Stimulated activated CD8-positive, alpha-beta memory T cell treated with anti-CD3 and anti-CD28 coated beads, Interleukin-12 subunit alpha, Interleukin-12 subunit beta, amount 100 ng/mL, for 24 hours (primary cell): Measurements from ENCODE around the gene SMC5.
A peak's percentile ranks its signal among the peaks of the same experiment; 100 is the strongest.
"Not testable (repeated sequence)": the region's sequence is repeated elsewhere in the genome, so short reads cannot be mapped to it uniquely, and the experiment has no call there.

Experiments used
- DNase-seq: peaks from one replicate; pipeline ENCODE4 v3.0.0-alpha.2; 2020; ENCODE audit errors: extremely low read depth

The SMC5 gene

GRCh38 chr9:70258692-70259511, at the start of gene SMC5:
Gene SMC5 (plus strand): TSS chr9:70258978. CDS start chr9:70259079, 101 bp downstream.
- DNase-seq = peak; percentile 64

GRCh38 chr9:70217029-70217428, 41.7 kb upstream of the SMC5 start:
- no peak for DNase-seq

GRCh38 chr9:70218767-70219166, 40.0 kb upstream of the SMC5 start:
- no peak for DNase-seq

DNA sequence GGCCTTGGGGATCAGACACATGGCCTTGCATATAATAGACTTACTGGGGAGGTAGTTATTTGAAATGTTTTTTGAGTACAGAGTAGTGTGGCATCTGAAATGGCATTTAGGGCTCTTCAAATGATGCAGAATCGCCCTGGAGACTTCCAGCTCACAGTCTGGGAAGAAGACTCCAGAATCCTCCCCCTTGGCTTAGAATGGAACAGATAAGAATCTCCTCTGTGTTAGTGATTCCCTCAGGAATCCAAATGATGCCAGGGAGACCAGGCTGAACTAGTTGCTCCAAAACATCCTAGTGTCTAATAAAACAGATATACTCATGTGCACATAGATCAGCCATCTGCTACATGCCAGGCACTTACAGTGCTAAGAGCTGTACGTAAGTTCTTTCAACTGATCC, 38.6 kb upstream of the SMC5 start:
- no peak for DNase-seq

DNA sequence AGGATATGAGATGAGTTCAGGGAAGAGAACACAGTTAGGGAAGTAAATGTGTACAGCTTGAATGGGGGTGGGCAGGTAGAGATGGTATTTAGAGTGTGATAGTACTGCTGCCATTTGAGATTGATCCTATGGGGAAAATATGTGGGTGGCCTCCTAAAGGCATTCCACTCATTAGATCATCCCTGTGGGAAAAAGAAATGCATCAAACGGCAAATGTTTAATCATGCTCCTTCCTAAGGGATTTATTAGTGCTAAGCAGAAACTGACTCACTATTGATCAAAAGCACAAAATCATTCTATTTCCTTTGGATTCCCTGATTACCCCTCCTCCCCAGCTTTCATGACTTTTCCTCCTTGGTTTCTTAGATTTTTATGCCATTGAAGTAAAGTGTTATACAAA, 36.4 kb upstream of the SMC5 start:
- no peak for DNase-seq

- DNase-seq = no peak
These were observed 30.7 kb upstream of the SMC5 start for GRCh38 chr9:70228118-70228517.

DNA sequence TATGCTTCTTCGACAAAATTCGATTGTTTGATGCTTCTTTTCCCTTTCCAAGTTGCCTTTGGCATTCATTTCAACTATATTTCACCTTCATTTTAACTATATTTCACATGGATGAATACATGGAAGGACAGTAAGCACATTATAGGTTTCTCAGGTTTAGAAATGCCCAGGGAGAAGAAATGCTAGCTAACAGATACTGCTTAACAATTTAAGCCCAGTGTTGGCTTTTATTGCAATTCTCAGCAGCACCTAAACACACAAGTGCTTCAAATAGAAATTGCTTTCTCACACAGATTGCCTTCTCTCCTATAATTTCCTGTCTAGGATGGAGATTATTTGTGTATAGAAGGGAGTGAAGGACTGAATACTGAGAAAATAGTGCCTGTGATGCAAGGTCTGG, 30.2 kb upstream of the SMC5 start:
- DNase-seq = no peak

DNA sequence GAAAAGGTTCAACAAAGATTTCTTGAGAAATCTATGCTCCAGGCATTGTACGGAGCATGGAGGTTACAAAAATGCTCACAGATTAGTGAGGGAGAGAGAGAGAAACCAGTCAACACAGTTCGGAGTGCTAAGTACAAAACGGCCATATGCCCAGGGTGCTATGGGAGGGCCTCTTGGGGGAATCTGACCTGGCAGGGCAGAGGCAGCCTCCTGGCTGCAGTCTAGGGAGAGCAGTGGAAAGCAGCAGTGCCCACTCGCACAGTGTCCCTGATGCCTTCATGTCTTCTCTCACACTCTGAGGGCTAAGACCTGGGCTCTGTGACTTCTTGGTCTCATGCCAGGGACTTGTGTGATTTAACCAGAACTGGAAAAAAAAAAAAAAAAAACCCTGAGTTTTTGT, 29.8 kb upstream of the SMC5 start:
- no peak for DNase-seq

- DNase-seq = no peak
These were observed 29.2 kb upstream of the SMC5 start for GRCh38 chr9:70229579-70229978.

DNA sequence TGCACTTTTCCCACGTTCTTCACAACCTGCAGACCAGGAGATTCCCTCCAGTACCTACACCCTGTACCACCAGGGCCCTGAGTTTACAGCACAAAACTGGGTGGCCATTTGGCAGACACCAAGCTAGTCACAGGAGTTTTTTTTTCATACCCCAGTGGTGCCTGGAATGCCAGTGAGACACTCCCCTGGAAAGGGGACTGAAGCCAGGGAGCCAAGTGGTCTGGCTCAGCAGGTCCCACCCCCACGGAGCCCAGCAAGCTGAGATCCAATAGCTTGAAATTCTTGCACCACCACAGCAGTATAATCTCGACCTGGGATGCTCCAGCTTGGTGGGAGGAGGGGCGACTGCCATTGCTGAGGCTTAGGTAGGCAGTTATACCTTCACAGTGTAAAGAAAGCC, 26.3 kb upstream of the SMC5 start:
- no peak for DNase-seq

DNA sequence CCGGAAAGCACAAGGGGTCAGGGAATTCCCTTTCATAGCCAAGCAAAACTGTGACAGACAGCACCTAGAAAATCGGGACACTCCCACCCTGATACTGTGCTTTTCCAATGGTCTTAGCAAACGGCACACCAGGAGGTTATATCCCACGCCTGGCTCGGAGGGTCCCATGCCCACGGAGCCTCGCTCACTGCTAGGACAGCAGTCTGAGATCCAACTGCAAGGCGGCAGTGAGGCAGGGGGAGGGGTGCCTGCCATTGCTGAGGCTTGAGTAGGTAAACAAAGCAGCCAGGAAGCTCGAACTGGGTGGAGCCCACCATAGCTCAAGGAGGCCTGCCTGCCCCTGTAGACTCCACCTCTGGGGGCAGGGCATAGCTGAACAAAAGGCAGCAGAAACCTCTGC, 24.6 kb upstream of the SMC5 start:
- DNase-seq = not testable (repeated sequence)

DNA sequence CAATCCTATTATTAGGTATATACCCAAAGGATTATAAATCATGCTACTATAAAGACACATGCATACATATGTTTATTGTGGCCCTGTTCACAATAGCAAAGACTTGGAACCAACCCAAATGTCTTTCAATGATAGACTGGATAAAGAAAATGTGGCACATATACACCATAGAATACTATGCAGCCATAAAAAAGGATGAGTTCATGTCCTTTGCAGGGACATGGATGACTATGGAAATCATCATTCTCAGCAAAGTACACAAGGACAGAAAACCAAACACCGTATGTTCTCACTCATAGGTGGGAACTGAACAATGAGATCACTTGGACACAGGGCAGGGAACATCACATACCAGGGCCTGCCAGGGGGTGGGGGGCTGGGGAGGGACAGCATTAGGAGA, 12.8 kb upstream of the SMC5 start:
- not testable (repeated sequence) for DNase-seq

DNA sequence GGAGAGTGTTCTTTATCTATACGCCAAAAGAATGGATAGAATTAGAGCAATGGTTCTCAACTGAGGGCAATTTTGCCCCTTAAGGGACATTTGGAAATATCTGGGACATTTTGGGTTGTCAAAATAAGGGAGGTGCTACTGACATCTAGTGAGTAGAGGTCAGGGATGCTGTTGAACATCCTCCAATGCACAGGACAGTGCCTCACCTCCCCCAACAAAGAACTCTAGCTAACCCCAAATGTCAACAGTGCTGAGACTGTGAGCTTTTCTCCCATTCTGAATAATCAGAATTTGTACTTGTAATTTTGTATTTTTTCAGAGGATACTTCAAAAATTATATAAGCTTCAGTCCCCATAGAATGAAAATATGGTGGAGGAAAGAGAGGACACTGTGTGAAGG, 8.6 kb upstream of the SMC5 start:
- DNase-seq = no peak

GRCh38 chr9:70255486-70255885, 3.3 kb upstream of the SMC5 start:
- no peak for DNase-seq

GRCh38 chr9:70256123-70256551, 2.6 kb upstream of the SMC5 start:
- no peak for DNase-seq

DNA sequence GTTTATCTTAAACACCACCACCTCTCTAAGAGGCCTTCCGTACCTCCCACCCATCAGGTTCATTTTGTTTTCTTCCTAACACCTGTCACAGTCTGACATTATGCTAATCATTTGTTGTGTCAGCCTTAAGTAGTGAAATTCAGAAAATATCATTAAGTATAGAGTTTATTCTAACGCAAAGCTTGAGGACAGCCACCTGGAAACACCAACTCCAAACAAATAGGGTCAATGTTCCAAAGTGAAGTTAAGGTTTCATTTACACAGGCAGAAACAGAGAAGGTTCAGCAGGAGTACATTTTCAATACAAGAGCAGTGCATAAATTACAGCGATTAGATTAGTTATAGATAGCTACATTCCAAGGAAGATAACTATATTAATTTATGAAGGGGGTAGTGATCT, 1.3 kb upstream of the SMC5 start:
- no peak for DNase-seq

DNA sequence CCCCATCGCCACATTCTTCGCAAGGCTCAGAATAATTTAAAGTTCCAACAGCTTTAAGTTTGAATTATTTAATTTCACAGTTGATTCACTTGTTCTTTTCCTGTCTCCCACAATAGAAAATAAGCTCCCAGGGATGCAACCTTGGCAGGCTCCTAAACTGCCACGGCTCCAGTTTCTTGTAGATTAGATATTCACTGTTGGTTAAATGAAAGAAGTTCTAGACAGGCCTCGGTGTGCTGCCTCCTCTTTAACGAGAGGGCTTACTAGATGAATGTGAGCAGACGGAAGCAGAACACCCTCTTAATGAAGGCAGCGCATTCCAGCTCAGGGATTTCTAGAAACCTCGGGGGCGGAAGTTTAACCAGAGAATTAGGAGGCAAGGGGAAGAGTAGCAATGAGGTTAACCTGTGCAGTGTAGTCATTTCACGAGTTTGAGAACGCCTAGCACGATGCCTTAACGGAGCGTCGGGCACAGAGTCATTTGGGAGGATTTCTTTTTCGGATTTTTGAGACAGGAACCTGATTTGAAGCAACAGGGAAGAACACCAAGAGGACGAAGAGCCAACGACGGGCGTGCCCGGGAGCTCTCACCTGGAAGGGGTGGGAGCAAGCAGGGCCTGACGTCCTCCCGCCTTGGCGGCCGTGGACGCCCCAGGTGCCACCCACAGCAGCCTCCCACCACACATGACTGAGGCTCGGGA, 637 bp upstream of the SMC5 start:
- DNase-seq = no peak

GRCh38 chr9:70259512-70259802, 679 bp downstream of the SMC5 start:
- DNase-seq = no peak

DNA sequence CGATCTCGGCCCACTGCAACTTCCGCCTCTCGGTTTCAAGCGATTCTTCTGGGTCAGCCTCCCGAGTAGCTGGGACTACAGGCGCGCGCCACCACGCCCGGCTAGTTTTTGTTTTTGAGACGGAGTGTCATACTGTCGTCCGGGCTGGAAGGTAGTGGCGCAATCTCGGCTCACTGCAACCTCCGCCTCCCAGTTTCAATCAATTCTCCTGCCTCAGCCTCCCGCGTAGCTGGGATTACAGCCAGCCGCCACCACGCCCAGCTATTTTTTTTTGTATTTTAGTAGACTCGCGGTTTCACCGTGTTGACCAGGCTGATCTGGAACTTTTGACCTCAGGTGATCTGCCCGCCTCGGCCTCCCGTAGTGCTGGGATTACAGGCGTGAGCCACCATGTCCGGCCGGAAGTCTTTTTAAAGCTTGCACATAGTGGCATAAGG, 1.2 kb downstream of the SMC5 start:
- DNase-seq = no peak

DNA sequence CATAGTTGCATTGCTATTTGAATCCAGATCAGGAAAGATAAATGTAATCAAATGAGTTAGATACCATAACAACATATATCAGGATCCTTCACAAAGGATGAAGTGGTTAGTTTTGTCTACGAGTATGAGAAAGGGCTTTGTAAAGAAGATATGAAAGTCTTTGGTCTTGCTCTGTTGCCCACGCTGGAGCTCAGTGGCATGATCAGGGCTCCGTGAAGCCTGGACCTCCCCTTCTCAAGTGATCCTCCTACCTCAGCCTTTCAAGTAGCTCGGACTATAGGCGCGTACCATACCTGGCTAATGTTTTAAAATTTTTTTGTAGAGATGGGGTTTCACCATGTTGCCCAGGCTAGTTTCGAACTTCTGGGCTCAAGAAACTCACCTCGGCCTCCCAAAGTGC, 1.8 kb downstream of the SMC5 start:
- no peak for DNase-seq

GRCh38 chr9:70261131-70261870, 2.5 kb downstream of the SMC5 start:
- no peak for DNase-seq

DNA sequence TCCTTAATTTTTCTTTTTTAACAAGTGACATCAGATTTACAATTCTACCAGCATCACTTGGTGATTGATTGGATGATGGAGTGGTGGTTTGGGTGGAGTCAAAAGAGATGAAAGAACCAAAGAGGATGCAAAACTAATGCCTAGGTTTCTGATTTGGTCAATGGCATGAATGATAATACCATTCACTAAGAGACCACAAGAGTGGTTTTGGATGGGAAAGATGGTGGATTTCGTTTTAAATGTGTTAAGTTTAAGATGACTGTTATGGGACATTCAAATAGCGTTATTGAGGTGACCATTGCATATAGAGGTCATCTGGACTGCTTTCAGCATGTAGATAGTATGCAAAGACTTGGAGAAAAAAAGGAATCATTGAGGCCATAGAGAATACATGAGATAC, 3.6 kb downstream of the SMC5 start:
- no peak for DNase-seq

GRCh38 chr9:70262948-70263347, 4.2 kb downstream of the SMC5 start:
- no peak for DNase-seq
